GM18868 (cell line): Measurements from ENCODE around the gene RNU1-3.
A peak's percentile ranks its signal among the peaks of the same experiment; 100 is the strongest.
"Not testable (repeated sequence)": the region's sequence is repeated elsewhere in the genome, so short reads cannot be mapped to it uniquely, and the experiment has no call there.

Experiments
- ATAC-seq: cut with Tn5 transposase; IDR thresholded peaks from one replicate; pipeline ENCODE4 v1.9.1; 2021; ENCODE audit warnings: mild to moderate bottlenecking, moderate library complexity; ENCODE audit not compliant: unreplicated experiment

Gene RNU1-3

GRCh38 chr1:16658234-16658633, 8.5 kb downstream of the RNU1-3 start:
- not testable (repeated sequence) for ATAC-seq

- ATAC-seq: not testable (repeated sequence)
Observed at GRCh38 chr1:16656981-16657683, 9.6 kb downstream of the RNU1-3 start.

- not testable (repeated sequence) for ATAC-seq
Observed at GRCh38 chr1:16656574-16656973, 10.2 kb downstream of the RNU1-3 start.

GRCh38 chr1:16651560-16651959, 15.2 kb downstream of the RNU1-3 start:
- not testable (repeated sequence) for ATAC-seq

- ATAC-seq: not testable (repeated sequence)
Observed at GRCh38 chr1:16649960-16650359, 16.8 kb downstream of the RNU1-3 start.

GRCh38 chr1:16649390-16649789, 17.4 kb downstream of the RNU1-3 start:
- ATAC-seq: not testable (repeated sequence)

- ATAC-seq: not testable (repeated sequence)
Observed at GRCh38 chr1:16648756-16649155, 18.0 kb downstream of the RNU1-3 start.

- not testable (repeated sequence) for ATAC-seq
Observed at GRCh38 chr1:16648250-16648649, 18.5 kb downstream of the RNU1-3 start.

GRCh38 chr1:16647179-16648176, 19.3 kb downstream of the RNU1-3 start:
- ATAC-seq: not testable (repeated sequence)

GRCh38 chr1:16646716-16647115, 20.0 kb downstream of the RNU1-3 start:
- not testable (repeated sequence) for ATAC-seq

GRCh38 chr1:16646061-16646664, 20.6 kb downstream of the RNU1-3 start:
- ATAC-seq: not testable (repeated sequence)

- peak; percentile 2 for ATAC-seq
Observed at GRCh38 chr1:16645271-16646060, 21.3 kb downstream of the RNU1-3 start.

- ATAC-seq: peak; percentile 73
Observed at GRCh38 chr1:16644482-16645270, 22.1 kb downstream of the RNU1-3 start.

GRCh38 chr1:16644193-16644481, 22.6 kb downstream of the RNU1-3 start:
- ATAC-seq: no peak

GRCh38 chr1:16643476-16644192, 23.1 kb downstream of the RNU1-3 start:
- ATAC-seq: peak; percentile 1

- ATAC-seq: not testable (repeated sequence)
Observed at GRCh38 chr1:16643001-16643411, 23.7 kb downstream of the RNU1-3 start.

GRCh38 chr1:16642025-16642966, 24.5 kb downstream of the RNU1-3 start:
- ATAC-seq: not testable (repeated sequence)
